ENCODE results near the gene TNFRSF9. TPM values are rescaled to one million over a fixed set of nuclear protein-coding genes. Genes with fewer than 3 reads are reported as not detected.

Gene TNFRSF9
- total RNA-seq, 2 donors from 2014 or later, result 0.50 to 1.1 TPM

- Mint-ChIP-seq H3K4me1 (peaks cover 2% of the 10 kb centered on the region), H3K27ac (no peak overlapping the region), H3K27me3 (peaks cover 30% of the 10 kb centered on the region), H3K36me3 (ENCODE audit: low read depth) (no peaks in the 10 kb centered on the region), H3K4me3 (no peak overlapping the region)
- ATAC-seq (no peak), DNase-seq (no peak)
- no peaks in the 10 kb centered on the region for H3K9me3 ChIP-seq (ENCODE audit: control insufficient read depth, low read length, poor library complexity, severe bottlenecking)
Observed at GRCh38 chr1:7869136-7869920, 71.3 kb downstream of the TNFRSF9 start.

GRCh38 chr1:7868070-7868780 lies 72.4 kb downstream of the TNFRSF9 start:
- Mint-ChIP-seq H3K27ac (no peak overlapping the region), H3K36me3 (ENCODE audit: low read depth) (no peaks in the 10 kb centered on the region), H3K27me3 (peaks cover 20% of the 10 kb centered on the region), H3K4me3 (no peak overlapping the region), H3K4me1 (peaks cover 2% of the 10 kb centered on the region)
- no peak for DNase-seq
- no peaks in the 10 kb centered on the region for H3K9me3 ChIP-seq (ENCODE audit: control insufficient read depth, low read length, poor library complexity, severe bottlenecking)
- ATAC-seq, result no peak

- Mint-ChIP-seq H3K36me3 (ENCODE audit: low read depth) (no peaks in the 10 kb centered on the region), H3K27ac (no peak overlapping the region), H3K27me3 (peaks cover 12% of the 10 kb centered on the region), H3K4me1 (no peaks in the 10 kb centered on the region), H3K4me3 (no peak overlapping the region)
- no peaks in the 10 kb centered on the region for H3K9me3 ChIP-seq (ENCODE audit: control insufficient read depth, low read length, poor library complexity, severe bottlenecking)
- no peak for DNase-seq
- no peak for ATAC-seq
Observed at GRCh38 chr1:7865978-7866377, 74.7 kb downstream of the TNFRSF9 start.

Other genes starting within 250 kb of the TNFRSF9 start
- gene VAMP3, start 169.5 kb downstream of the TNFRSF9 start, total RNA-seq, result 10 to 100 TPM; 59.3 to 75.1 TPM
- gene PER3, start 156.5 kb downstream of the TNFRSF9 start, total RNA-seq, result 10 to 100 TPM; 17.1 to 21.2 TPM
- gene UTS2, start 87.8 kb downstream of the TNFRSF9 start, total RNA-seq, result 1 to 10 TPM; 1.0 to 2.2 TPM
- gene PARK7, start 20.9 kb upstream of the TNFRSF9 start, total RNA-seq, result 100 to 1,000 TPM; 106 to 123 TPM
- gene ERRFI1, start 85.5 kb upstream of the TNFRSF9 start, total RNA-seq, result 1 to 10 TPM; 1.1 to 1.8 TPM